Heart left ventricle (tissue), 13 donors: ENCODE data around the gene PANX1.

ENCODE experiments used
- CTCF ChIP-seq, 12 donors: fragments of 200-600 bp; sonication (generic) in 4 of 12; IDR thresholded peaks; one replicate each; pipeline versions ENCODE4 v1.5.0 to v1.8.0; 2018 to 2022; ENCODE audit warnings: antibody characterized with exemption in 12 of 12, mild to moderate bottlenecking in 5 of 12
- POLR2A ChIP-seq, 2 donors: fragments of 450-650 bp; IDR thresholded peaks; one replicate each; pipeline ENCODE4 v1.6.1; 2017; ENCODE audit warnings: antibody characterized with exemption in 2 of 2, mild to moderate bottlenecking in 2 of 2, moderate library complexity in 2 of 2
- donor health status: ischemic (EF 13 %, LVEDD 7.1; RV severe dilation, severe dysfunction).
- donor health status: DM: no; HTN: yes; CAD: no.
- donor health status: DM: no; HTN: no; CAD: no.
- donor health status: ischemic (EF 25% LVEDD 6.9; RV normal size, moderate dysfunction).
- donor health status: ischemic (EF 25% LVEDD 5.7; RV mildly dilated, moderate dysfunction).
- donor health status: ischemic (EF 35%, LVEDD 5.7; RV mildly dilated, moderate dysfunction).
- donor health status: nonischemic (EF 11% LVEDD 7.7; RV severe dilation, severe dysfunction).
- donor health status: DM: yes; HTN: yes; CAD: no.
- donor health status: PGD.
- donor health status: ischemic (EF 29% LVEDD 5.4; RV normal size, mild dysfunction).
- donor health status: nonischemic (EF 23%, LVEDD 6.1; RV moderate dilation, normal function).

- TF ChIP-seq CTCF (IDR thresholded peaks at IDR 0.05), result no peak
- no peak for TF ChIP-seq POLR2A (IDR thresholded peaks at IDR 0.05)
These were observed 3.5 kb downstream of the PANX1 start for GRCh38 chr11:94132152-94132558.
